Gastrocnemius medialis (tissue), 4 donors: ENCODE data around the gene SYTL5. TPM values are rescaled to one million over a fixed set of nuclear protein-coding genes. Genes with fewer than 3 reads are reported as not detected.

Experiments
- ATAC-seq, 2 donors: fragments of 150-250 bp; one replicate each; pipeline ENCODE4 v1.9.1; 2016
- DNase-seq, 2 donors: peaks; one replicate each; pipeline ENCODE4 v3.0.0-alpha.2; 2019
- H3K27ac ChIP-seq, 4 donors: fragments of 200-600 bp; sonication (generic); 1 replicate in 1 of 4; 2 replicates in 3 of 4; pipeline ENCODE4 v1.5.1; 2016 to 2018; ENCODE audit warnings: mild to moderate bottlenecking in 2 of 4, moderate library complexity in 1 of 4
- H3K27me3 ChIP-seq, 3 donors: fragments of 200-600 bp; sonication (generic) in 2 of 3; 1 replicate in 1 of 3; 2 replicates in 2 of 3; pipeline versions ENCODE4 v1.5.1 to v1.6.0; 2016 to 2019; ENCODE audit warnings: mild to moderate bottlenecking in 1 of 3, moderate library complexity in 1 of 3
- H3K36me3 ChIP-seq, 2 donors: fragments of 200-600 bp; sonication (generic) in 1 of 2; one replicate each; pipeline ENCODE4 v1.5.1; 2017 to 2018
- H3K4me1 ChIP-seq, 2 donors: fragments of 200-600 bp; sonication (generic) in 1 of 2; one replicate each; pipeline ENCODE4 v1.5.1; 2016 to 2017; ENCODE audit warnings: mild to moderate bottlenecking in 2 of 2
- H3K4me3 ChIP-seq, 4 donors: fragments of 200-600 bp; sonication (generic) in 3 of 4; 1 replicate in 1 of 4; 2 replicates in 3 of 4; pipeline ENCODE4 v1.5.1; 2016 to 2019; ENCODE audit warnings: mild to moderate bottlenecking in 2 of 4
- H3K9me3 ChIP-seq, 3 donors: fragments of 200-600 bp; sonication (generic) in 2 of 3; 1 replicate in 1 of 3; 2 replicates in 2 of 3; pipeline ENCODE4 v1.5.1; 2016 to 2019
- CTCF ChIP-seq, 5 experiments: fragments of 450-650 bp in 3 of 5; fragments of 200-600 bp in 2 of 5; sonication (generic) in 2 of 5; IDR thresholded peaks in 4 of 5; conservative IDR thresholded peaks in 1 of 5; 1 replicate in 4 of 5; 2 replicates in 1 of 5; pipeline ENCODE4 v1.5.1; 2016 to 2019; ENCODE audit warnings: antibody characterized with exemption in 5 of 5, mild to moderate bottlenecking in 3 of 5, moderate library complexity in 3 of 5
- POLR2A ChIP-seq, 2 donors: fragments of 450-650 bp; IDR thresholded peaks; one replicate each; pipeline ENCODE4 v1.6.1; 2017; ENCODE audit warnings: antibody characterized with exemption in 2 of 2, mild to moderate bottlenecking in 2 of 2, moderate library complexity in 2 of 2
- in situ Hi-C, 4 donors: fragments of 200-750 bp; cut with MboI; loops; one replicate each; pipeline versions ENCODE4 v1.15.0 to v1.8.0; 2017; ENCODE audit warnings: low sequenced_read_pairs in 4 of 4
- intact Hi-C: fragments of 100-400 bp; cut with DNase I; formaldehyde crosslinking; loops from one replicate; pipeline ENCODE4 v1.15.1; 2023; ENCODE audit warnings: low total_unique reads
- total RNA-seq, 4 donors: library from RNA; depleted of rRNA; stranded (reverse); fragments of >200 nt; gene quantifications; one replicate each; pipeline versions ENCODE4 v1.1.0 to v1.2.3, GENCODE V29; 2016

Gene SYTL5
- total RNA-seq, 4 donors from 2014 or later = not detected

GRCh38 chrX:38082309-38082708, 76.0 kb downstream of the SYTL5 start:
- Histone ChIP-seq H3K27ac (no peak overlapping the region), H3K9me3 (no peaks in the 10 kb centered on the region), H3K4me1 (no peaks in the 10 kb centered on the region), H3K36me3 (no peaks in the 10 kb centered on the region), H3K27me3 (no peaks in the 10 kb centered on the region), H3K4me3 (no peak overlapping the region)
- intact Hi-C loops (no loop called here), in situ Hi-C loops (no loop called here)
- no peak for DNase-seq
- no peak for ATAC-seq
- TF ChIP-seq POLR2A (IDR thresholded peaks at IDR 0.05) = no peak
- TF ChIP-seq CTCF (IDR thresholded peaks at IDR 0.05 in 4 of 5, conservative IDR thresholded peaks at IDR 0.05 in 1 of 5) = no peak

- H3K27ac ChIP-seq = no peak overlapping the region
- no peak overlapping the region for H3K4me3 ChIP-seq
- ATAC-seq (no peak), DNase-seq (no peak)
- H3K27me3 ChIP-seq = no peaks in the 10 kb centered on the region
- no peaks in the 10 kb centered on the region for H3K4me1 ChIP-seq
- no peaks in the 10 kb centered on the region for H3K9me3 ChIP-seq
- intact Hi-C loops (no loop called here), in situ Hi-C loops (no loop called here)
- no peaks in the 10 kb centered on the region for H3K36me3 ChIP-seq
- TF ChIP-seq POLR2A (IDR thresholded peaks at IDR 0.05) = no peak
- TF ChIP-seq CTCF (IDR thresholded peaks at IDR 0.05 in 4 of 5, conservative IDR thresholded peaks at IDR 0.05 in 1 of 5) = no peak
Observed at GRCh38 chrX:38085813-38086212, 79.5 kb downstream of the SYTL5 start.

- ATAC-seq (no peak), DNase-seq (no peak)
- H3K27me3 ChIP-seq = no peaks in the 10 kb centered on the region
- no peaks in the 10 kb centered on the region for H3K9me3 ChIP-seq
- in situ Hi-C loops = no loop called here
- TF ChIP-seq POLR2A (IDR thresholded peaks at IDR 0.05) (no peak), CTCF (IDR thresholded peaks at IDR 0.05 in 4 of 5, conservative IDR thresholded peaks at IDR 0.05 in 1 of 5) (no peak)
- H3K36me3 ChIP-seq = no peaks in the 10 kb centered on the region
- intact Hi-C loops = no loop called here
- no peak overlapping the region for H3K4me3 ChIP-seq
- H3K4me1 ChIP-seq = no peaks in the 10 kb centered on the region
- H3K27ac ChIP-seq = no peak overlapping the region
Observed at GRCh38 chrX:38086451-38087215, 80.3 kb downstream of the SYTL5 start.

- no peak for ATAC-seq
- no peak overlapping the region for H3K27ac ChIP-seq
- no peak overlapping the region for H3K4me3 ChIP-seq
- no peaks in the 10 kb centered on the region for H3K27me3 ChIP-seq
- no peak for DNase-seq
- TF ChIP-seq POLR2A (IDR thresholded peaks at IDR 0.05) = no peak
- no peak for TF ChIP-seq CTCF (IDR thresholded peaks at IDR 0.05 in 4 of 5, conservative IDR thresholded peaks at IDR 0.05 in 1 of 5)
- intact Hi-C loops (no loop called here), in situ Hi-C loops (no loop called here)
- H3K4me1 ChIP-seq = no peaks in the 10 kb centered on the region
- no peaks in the 10 kb centered on the region for H3K36me3 ChIP-seq
- H3K9me3 ChIP-seq = no peaks in the 10 kb centered on the region
Observed at GRCh38 chrX:38087594-38087993, 81.2 kb downstream of the SYTL5 start.
